Activated gamma-delta T cell treated with anti-CD3 and anti-CD28 coated beads, Interleukin-2, amount 50 U/mL, for 16 hours (primary cell): ENCODE measurements around the gene NLRP10.
A peak's percentile ranks its signal among the peaks of the same experiment; 100 is the strongest.
"Not testable (repeated sequence)": the region's sequence is repeated elsewhere in the genome, so short reads cannot be mapped to it uniquely, and the experiment has no call there.

ENCODE experiments used
- DNase-seq: peaks from one replicate; pipeline ENCODE4 v3.0.0-alpha.2; 2020; ENCODE audit warnings: low read depth

The NLRP10 gene, protein sequence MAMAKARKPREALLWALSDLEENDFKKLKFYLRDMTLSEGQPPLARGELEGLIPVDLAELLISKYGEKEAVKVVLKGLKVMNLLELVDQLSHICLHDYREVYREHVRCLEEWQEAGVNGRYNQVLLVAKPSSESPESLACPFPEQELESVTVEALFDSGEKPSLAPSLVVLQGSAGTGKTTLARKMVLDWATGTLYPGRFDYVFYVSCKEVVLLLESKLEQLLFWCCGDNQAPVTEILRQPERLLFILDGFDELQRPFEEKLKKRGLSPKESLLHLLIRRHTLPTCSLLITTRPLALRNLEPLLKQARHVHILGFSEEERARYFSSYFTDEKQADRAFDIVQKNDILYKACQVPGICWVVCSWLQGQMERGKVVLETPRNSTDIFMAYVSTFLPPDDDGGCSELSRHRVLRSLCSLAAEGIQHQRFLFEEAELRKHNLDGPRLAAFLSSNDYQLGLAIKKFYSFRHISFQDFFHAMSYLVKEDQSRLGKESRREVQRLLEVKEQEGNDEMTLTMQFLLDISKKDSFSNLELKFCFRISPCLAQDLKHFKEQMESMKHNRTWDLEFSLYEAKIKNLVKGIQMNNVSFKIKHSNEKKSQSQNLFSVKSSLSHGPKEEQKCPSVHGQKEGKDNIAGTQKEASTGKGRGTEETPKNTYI

DNA sequence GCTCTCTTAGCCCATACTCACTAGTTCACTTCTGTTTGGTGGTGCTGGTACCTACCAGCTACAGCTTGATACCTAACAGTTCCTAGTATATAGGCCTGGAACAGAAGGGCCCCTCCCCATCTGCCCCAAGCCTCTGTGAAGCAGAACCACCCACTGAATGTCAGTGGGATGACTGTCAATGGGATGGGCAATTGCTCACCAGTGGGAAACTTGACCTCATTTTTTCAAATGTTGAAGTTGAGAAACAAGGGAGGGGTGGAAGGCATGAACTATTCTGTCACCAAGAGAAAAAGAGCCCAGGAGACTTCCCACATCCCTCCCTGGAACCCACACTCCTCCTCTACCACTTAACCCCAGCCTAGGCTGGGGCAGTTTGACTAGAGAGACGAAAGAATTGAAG, at the start of gene NLRP10:
Gene NLRP10 (minus strand): TSS at position 62 of the 400 bp plus-strand sequence. CDS start 1,952 bp downstream, outside the sequence.
- no peak for DNase-seq

GRCh38 chr11:8013833-8014232, 48.6 kb upstream of the NLRP10 start:
- no peak for DNase-seq

DNA sequence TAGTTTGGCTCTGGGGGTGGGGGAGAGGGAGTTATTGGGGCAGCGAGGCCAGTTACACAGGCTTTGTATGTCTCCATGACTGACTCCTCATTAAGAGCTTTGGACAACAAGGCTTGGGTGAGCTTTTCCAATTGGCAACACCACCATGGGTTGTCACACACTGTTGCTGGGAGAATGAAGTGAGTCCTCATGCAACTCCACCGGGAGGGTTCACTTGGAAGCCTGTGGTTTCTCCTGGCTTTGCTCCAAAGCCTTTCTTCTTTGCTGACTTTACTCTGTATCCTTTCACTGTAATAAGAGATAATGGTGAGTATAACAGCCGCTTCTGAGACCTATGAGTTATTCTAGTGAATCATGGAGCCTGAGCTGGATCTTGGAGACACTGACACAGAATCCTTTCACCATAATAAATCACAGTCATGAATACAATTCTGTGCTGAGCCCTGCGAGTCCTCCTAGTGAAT, 46.8 kb upstream of the NLRP10 start:
- DNase-seq: no peak

DNA sequence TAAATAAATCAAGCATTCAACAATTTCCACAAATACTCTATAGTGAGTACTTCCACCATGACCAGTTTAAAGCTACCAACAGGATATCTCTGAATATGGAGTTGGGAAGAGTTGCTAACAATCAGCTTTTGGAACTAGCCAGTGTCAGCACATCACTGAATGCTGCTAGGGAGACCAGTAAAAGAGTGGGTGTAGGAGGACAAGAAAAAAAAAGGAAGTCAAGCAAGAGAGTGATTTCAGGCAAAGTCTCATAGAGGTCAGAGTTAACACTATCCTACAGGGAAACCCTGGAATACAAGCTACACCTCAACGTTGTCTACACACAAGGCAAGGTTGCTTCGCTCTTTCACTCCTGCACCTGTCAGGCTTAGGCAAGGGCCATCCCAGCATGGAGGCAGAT, 46.1 kb upstream of the NLRP10 start:
- no peak for DNase-seq

DNA sequence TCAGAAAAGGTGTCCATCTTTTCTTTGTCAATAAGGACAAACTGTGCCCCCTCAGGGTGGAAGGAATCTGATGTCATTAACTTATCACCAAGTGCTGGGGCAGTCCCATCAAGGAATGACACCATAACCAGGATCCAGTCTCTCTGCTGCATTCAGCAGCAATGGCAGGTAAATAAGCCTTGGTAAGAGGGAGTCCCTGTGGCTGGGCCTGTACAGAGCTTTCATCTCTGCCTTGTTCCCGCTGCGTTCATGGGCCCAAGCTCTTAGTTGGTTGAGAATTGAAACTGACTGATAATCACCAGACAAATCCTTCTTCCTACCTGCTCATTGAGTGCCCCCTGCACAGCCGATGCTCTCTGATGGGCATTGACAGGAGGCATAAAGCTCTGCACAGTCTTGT, 44.6 kb upstream of the NLRP10 start:
- no peak for DNase-seq

DNA sequence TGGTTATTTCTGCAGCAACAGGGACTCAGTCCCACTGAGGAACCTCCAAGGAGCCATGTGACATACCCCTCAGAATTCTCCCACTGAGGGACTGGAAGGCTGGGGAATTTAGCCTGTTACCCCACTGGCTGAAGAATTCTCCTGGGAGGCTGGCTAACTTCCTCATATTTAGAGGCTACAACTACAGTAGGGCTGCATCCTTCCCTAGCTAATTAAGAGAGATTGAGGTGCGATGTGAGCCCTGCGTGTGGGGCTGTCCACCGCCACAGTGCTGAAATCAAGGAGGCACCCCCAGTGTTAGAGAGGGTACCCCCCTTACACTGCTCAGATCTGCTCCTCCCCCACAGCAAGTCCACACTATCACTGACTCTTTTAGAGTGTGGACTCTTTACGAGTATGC, 43.0 kb upstream of the NLRP10 start:
- no peak for DNase-seq

- DNase-seq: no peak
Observed at GRCh38 chr11:8006349-8006977, 41.2 kb upstream of the NLRP10 start.

DNA sequence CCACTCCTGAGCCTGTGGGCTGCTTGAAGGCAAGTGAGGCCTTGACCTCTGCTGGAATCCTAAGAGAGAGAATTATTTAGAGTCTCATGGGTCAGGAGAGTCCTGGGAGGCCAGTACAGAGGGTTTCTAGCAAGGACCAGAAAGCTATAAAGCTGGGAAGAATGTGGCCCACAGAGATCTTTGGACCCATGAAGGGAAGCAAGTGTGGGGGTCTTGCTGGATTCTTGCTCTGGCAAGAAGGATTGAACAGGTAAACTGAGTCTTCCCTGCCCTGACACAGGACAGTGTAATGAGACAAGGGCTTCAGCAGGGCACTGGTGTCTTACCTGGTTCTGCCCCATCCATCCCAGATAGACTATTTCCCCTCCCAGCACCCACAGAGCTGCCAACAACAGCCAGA, 40.3 kb upstream of the NLRP10 start:
- DNase-seq: no peak

DNA sequence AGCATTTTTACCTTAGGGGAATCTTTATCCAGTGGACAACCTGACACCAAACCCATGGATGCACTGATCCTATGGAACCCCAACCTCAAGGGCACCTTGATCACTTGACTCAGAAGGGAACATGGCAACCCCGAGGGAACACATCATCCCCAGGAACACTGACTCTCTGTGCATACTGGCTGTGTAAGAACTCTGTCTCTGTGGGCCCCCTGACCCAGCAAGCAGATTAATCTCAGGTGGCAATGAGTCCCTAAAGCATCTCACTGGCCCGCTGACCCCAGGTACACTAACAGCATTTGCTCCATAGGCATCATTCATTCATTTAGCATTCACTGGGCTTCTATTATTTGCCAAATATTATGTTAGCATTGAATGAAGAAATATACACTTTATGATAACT, 38.8 kb upstream of the NLRP10 start:
- no peak for DNase-seq

DNA sequence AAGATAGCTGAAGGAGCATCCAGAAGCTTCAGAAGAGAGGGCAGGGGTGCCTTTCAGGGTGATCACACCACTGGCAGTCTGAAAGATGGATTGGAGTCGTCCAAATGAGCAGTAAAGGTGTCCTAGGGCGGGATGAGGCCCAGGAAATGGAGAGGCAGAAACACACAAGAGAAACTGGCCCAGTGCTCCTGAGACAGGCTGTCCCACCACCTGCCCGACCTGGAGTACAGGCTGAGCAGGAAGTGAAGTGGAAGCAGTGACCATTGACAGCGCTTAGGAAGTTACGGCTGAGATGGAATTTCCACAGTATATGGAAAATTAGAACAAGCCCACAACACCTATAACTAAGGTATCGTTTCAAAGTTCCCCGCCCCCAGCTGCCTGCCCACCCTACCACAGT, 37.9 kb upstream of the NLRP10 start:
- DNase-seq: no peak

DNA sequence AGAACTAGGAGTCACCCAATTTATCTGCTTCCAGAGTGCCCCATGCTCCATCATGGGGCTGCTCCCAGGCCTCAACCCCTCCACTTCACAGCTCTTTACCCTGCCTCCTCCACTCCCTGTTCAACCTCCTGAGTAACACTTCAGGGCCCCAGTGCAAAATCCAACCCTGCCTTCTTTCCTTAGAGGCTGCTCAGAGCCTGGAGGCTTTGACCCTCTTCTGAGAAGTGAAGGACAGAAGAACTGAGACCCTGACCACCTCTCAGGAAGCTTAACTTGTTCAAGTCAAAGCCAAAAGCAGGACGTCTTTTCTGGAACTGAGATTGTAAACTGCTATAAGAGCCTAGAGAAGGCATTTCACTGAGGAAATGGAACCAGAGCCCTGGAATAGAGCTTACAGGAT, 37.4 kb upstream of the NLRP10 start:
- no peak for DNase-seq

DNA sequence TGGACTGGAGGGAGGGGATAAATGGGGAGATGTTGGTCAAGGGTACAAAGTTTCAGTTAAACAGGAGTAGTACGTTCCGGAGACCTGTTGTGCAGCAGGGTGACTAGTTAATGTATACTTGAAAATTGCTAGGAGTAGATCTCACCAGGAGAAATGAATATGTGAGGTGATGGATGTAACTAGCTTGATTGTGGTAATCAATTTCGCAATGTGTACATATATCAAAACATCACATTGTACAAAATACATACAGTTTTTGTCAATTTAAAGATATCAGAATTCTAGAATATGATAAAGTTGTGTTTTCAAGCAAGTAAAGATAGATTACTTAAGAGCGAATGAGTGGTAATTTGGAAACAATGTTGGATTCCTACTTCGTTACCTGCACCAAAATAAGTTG, 35.1 kb upstream of the NLRP10 start:
- no peak for DNase-seq

DNA sequence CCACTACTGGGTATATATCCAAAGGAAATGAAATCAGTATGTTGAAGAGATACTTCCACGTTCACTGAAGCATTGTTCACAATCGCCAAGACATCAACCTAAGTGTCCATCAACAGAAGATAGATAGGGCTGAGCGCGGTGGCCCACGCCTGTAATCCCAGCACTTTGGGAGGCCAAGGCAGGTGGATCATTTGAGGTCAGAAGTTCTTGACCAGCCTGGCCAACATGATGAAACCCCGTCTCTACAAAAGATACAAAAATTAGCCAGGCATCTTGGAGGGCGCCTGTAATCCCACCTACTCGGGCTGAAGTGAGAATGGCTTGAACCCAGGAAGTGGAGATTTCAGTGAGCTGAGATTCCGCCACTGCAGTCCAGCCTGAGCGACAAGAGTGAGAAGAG, 34.5 kb upstream of the NLRP10 start:
- DNase-seq: no peak

GRCh38 chr11:7994581-7995278, 29.5 kb upstream of the NLRP10 start:
- DNase-seq: no peak

GRCh38 chr11:7987560-7987883, 22.3 kb upstream of the NLRP10 start:
- not testable (repeated sequence) for DNase-seq

- DNase-seq: peak; percentile 84
Observed at GRCh38 chr11:7986768-7987559, 21.7 kb upstream of the NLRP10 start, which contains the start of gene EIF3F. Gene EIF3F, plus strand, starts transcription at chr11:7987337. Its CDS starts 16 bp downstream, at chr11:7987353.

- no peak for DNase-seq
Observed at GRCh38 chr11:7983832-7984590, 18.8 kb upstream of the NLRP10 start.

DNA sequence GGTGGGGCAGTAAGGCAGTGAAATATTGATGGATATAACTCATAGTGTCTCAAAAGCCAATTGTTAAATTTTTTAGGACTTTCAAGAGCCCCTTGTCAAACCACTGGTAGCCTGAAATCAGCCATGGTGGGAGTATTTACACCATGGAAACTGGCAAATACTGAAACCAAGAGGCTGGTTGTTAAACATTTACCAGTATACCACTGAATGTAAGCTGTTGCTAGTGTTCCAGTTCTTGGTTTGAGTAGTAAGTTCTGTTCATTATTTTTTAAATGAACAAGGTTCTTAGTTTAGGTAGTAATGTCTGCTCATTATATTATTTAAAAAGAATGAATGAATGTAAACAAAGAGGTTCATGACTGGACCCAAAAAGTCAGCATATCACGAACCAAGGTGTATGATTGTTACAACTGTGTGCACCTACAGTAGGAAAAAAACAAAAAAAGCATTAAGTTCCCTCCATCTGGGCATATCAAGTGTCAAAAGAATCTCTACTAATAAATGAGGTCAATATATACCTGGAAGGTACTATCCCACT, 17.4 kb upstream of the NLRP10 start:
- DNase-seq: no peak

- DNase-seq: no peak
Observed at GRCh38 chr11:7981619-7982157, 16.4 kb upstream of the NLRP10 start.

- DNase-seq: no peak
Observed at GRCh38 chr11:7977232-7977917, 12.1 kb upstream of the NLRP10 start.
